ENCODE results near the gene UIMC1.

DNA sequence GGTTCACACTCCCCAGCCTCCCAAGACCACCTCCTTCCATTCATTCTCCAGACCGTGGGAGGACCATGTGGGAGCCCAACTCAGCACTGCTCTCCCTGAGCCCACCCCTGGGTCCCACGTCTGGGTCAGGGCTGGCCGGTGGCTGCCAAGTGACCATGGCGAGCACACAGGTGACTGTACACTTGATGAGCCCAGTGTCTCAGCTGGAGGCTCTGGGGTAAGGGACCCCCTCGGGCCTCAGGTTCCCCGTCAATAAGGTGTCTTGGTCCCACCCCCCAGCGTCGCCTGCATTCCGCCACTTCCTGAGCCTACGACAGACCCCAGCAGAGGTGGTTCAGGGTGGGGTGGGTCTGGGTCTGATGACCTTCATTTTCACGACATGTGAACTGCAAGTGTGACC is 146.2 kb downstream of the UIMC1 start:
- TF ChIP-seq, protein P1, sequence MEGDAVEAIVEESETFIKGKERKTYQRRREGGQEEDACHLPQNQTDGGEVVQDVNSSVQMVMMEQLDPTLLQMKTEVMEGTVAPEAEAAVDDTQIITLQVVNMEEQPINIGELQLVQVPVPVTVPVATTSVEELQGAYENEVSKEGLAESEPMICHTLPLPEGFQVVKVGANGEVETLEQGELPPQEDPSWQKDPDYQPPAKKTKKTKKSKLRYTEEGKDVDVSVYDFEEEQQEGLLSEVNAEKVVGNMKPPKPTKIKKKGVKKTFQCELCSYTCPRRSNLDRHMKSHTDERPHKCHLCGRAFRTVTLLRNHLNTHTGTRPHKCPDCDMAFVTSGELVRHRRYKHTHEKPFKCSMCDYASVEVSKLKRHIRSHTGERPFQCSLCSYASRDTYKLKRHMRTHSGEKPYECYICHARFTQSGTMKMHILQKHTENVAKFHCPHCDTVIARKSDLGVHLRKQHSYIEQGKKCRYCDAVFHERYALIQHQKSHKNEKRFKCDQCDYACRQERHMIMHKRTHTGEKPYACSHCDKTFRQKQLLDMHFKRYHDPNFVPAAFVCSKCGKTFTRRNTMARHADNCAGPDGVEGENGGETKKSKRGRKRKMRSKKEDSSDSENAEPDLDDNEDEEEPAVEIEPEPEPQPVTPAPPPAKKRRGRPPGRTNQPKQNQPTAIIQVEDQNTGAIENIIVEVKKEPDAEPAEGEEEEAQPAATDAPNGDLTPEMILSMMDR (IDR thresholded peaks at IDR 0.05): no peak
- no peak for TF ChIP-seq POLR2A (IDR thresholded peaks at IDR 0.05)

Data from right lobe of liver (tissue), 4 donors.